Measurements from ENCODE around the gene ZBTB8A. TPM values are rescaled to one million over a fixed set of nuclear protein-coding genes. Genes with fewer than 3 reads are reported as not detected.

ZBTB8A gene
- total and polyA plus RNA-seq, 2 of the 13 experiments (the other 11 are each of a cell fraction or from before 2014, with no cell fraction given), result 1.3 to 3.7 TPM

DNA sequence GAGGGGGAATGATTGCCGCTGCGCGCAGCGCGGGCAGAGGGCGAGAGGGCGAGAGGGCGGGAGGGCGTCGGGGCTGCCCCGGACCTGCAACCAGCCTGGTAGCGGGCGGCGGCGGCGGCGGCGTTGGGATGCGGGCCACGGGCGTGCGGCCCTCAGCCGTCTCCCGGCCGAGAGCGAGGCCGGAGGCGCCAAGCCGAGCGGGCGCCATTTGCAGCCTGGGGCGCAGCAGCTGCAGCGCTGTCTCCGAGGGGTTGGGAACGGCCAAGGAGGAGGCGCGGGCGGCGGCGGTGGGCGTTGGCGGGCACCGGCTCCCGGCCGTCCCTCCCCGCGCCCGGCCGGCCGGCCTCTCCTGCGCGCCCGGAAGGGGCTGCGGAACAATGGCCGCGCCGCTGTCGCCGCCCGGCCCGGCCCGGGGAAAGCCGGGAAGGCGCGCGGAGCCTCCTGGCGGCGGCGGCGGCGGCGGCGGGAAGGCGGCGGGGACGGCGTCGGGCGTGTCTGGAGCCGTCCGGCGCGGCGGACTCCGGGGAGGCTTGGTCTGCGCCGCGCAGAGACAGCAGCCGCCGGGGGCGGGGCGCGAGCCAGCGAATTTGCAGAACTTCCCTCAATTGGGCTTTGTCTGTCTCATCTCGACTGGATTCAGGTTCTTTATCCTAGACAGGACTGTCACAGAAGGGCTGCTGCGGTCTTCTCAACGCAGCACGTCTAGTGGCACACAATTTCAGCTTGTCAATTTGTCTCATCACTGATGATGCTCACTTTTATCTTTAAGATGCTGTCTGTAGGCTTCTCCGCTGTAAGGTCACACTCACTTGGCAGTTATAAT lies 38.6 kb upstream of the ZBTB8A start (continued):
- TF ChIP-seq ZBTB2 (CRISPR knock-in tag; IDR thresholded peaks at IDR 0.05; ENCODE audit: low read depth) (0 out of 2 replicates have a peak, but pooled peaks have one; percentile 59), MIXL1 (CRISPR knock-in tag; IDR thresholded peaks at IDR 0.05) (no peak), KMT2A (CRISPR knock-in tag; IDR thresholded peaks at IDR 0.05) (no peak), SNAPC2 (CRISPR knock-in tag; IDR thresholded peaks at IDR 0.05) (no peak), KDM1A (CRISPR knock-in tag; IDR thresholded peaks at IDR 0.05) (no peak)

GRCh38 chr1:32501865-32502264 lies 37.4 kb upstream of the ZBTB8A start:
- no peaks in the 10 kb centered on the region for H3K36me3 ChIP-seq (replicated peaks in 1 of 2; ENCODE audit: control insufficient read depth in 1 of 2, insufficient read depth in 2 of 2, low read length in 2 of 2)
- H3K9ac ChIP-seq (ENCODE audit: insufficient read depth, low read depth, low read length), result no peak overlapping the region
- H3K4me3 ChIP-seq (replicated peaks in 1 of 3; ENCODE audit: insufficient read depth in 1 of 3, low read depth in 2 of 3, low read length in 3 of 3), result no peak overlapping the region
- FAIRE-seq, result no peak
- TF ChIP-seq ONECUT2 (CRISPR knock-in tag; IDR thresholded peaks at IDR 0.05) (no peak), TRAFD1 (CRISPR knock-in tag; IDR thresholded peaks at IDR 0.05; ENCODE audit: borderline replicate concordance) (no peak), ZNF124 (CRISPR knock-in tag; IDR thresholded peaks at IDR 0.05) (no peak), ZBTB26 (CRISPR knock-in tag; IDR thresholded peaks at IDR 0.05; ENCODE audit: borderline replicate concordance) (no peak), ZNF598 (CRISPR knock-in tag; IDR thresholded peaks at IDR 0.05; ENCODE audit: borderline replicate concordance) (no peak), EZH2 (conservative IDR thresholded peaks at IDR 0.05; ENCODE audit: low read depth, low read length) (no peak)
- no peaks in the 10 kb centered on the region for H3K79me2 ChIP-seq (ENCODE audit: insufficient read depth, low read length)
- H3K27ac ChIP-seq (ENCODE audit: extremely low read length, insufficient read depth, low read length), result no peak overlapping the region
- peaks cover 17% of the 10 kb centered on the region for H3K4me1 ChIP-seq (ENCODE audit: insufficient read depth, low read length)
- H3K27me3 ChIP-seq (ENCODE audit: control insufficient read depth in 1 of 2, insufficient read depth in 2 of 2, low read length in 2 of 2), result peaks cover 1 to 12% of the 10 kb centered on the region in 2 experiments; a peak in 3 of 5 replicates
- no peak overlapping the region for H3K4me2 ChIP-seq (ENCODE audit: low read depth, low read length)
- H2AFZ ChIP-seq (ENCODE audit: low read length), result no peak overlapping the region
- no peak for DNase-seq (ENCODE audit: low spot score)
- no peaks in the 10 kb centered on the region for H3K9me3 ChIP-seq (ENCODE audit: low read length)
- in situ Hi-C loops (cut with HindIII; ENCODE audit: extremely low pct_ligation_motif_present, low pct_unique_long_range_greater_than_20kb), result no loop called here
- H4K20me1 ChIP-seq (ENCODE audit: insufficient read depth, low read length), result no peaks in the 10 kb centered on the region
- BruUV-seq (replicated peaks), result no TSS peak
- WGBS (ENCODE audit: low lambda C conversion rate), result 93% methylated on average over 9 of the region's 9 CpGs
- ATAC-seq, result no peak
- intact Hi-C loops (cut with micrococcal nuclease; ENCODE audit: unreplicated experiment), result no loop called here
- ChIA-PET CTCF (ENCODE audit: low intra/inter-chr PET ratio, low total read pairs) (no interaction called here), POLR2A (no interaction called here)

All from HepG2 (cell line).